AG04450 (cell line): Measurements from ENCODE around the gene ADAD1. TPM values are rescaled to one million over a fixed set of nuclear protein-coding genes. Genes with fewer than 3 reads are reported as not detected.
"Not testable (repeated sequence)": the region's sequence is repeated elsewhere in the genome, so short reads cannot be mapped to it uniquely, and the experiment has no call there.

Experiments used
- CTCF ChIA-PET: fragments of 300-600, 350-600 bp; formaldehyde crosslinking; extraction: SDS; loops from one replicate; lab custom pipeline; 2022; ENCODE audit warnings: antibody characterized with exemption, inconsistent platforms; lab: Charles Lee
- POLR2A ChIA-PET: fragments of 350-600 bp; formaldehyde crosslinking; extraction: SDS; loops from one replicate; lab custom pipeline; 2021; ENCODE audit warnings: antibody characterized with exemption, inconsistent platforms; lab: Yijun Ruan, JAX
- DNase-seq: peaks from one replicate; pipeline ENCODE4 v3.0.0-alpha.2; 2011; ENCODE audit warnings: low read depth, low spot score
- H3K27ac ChIP-seq: one replicate; pipeline ENCODE4 v1.5.1; 2012; ENCODE audit warnings: low read depth, low read length, control low read depth
- H3K27me3 ChIP-seq: one replicate; pipeline ENCODE4 v1.6.0; 2012; ENCODE audit warnings: low read length; ENCODE audit not compliant: control insufficient read depth, insufficient read depth
- H3K4me3 ChIP-seq: 2 replicates; pipeline ENCODE4 v1.5.1; 2011; ENCODE audit warnings: mild to moderate bottlenecking, low read depth, low read length, control low read depth
- H3K9me3 ChIP-seq: 2 replicates; pipeline ENCODE4 v1.5.1; 2012; ENCODE audit warnings: low read length; ENCODE audit not compliant: control insufficient read depth, insufficient read depth
- polyA plus RNA-seq: library from polyadenylated mRNA; depleted of rRNA; stranded (reverse); fragments of >200 nt; gene quantifications from 2 replicates; pipeline ENCODE4 v1.2.3, GENCODE V29; 2011
- TF ChIP-seq, protein P1 (sequence below): IDR thresholded peaks from 2 replicates; pipeline ENCODE4 v1.5.1; 2011; ENCODE audit warnings: low read depth, low read length, control low read depth, inconsistent platforms

ADAD1 gene
- polyA plus RNA-seq, 1 experiment, result not detected

DNA sequence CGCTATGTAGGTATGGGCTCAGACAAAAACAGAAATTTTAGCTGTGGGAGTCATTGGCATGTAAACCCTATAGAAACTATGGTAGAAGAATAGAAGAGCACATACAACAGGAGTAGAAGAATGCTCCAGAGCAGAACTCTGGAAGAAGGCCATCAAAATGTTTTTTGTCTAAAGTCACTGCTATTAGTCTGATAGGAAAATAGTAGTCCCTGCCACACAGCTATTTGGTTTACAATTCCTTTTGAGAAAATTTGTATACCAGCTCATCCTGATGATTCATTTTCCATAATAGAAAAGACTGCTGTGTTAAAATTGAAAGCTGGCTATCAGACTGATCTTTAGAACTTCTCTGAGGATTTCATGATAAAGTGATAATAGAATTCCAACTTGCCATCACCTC is 32.8 kb upstream of the ADAD1 start:
- DNase-seq, result no peak
- H3K27ac ChIP-seq, result no peak overlapping the region
- no peaks in the 10 kb centered on the region for H3K27me3 ChIP-seq
- ChIA-PET POLR2A (no interaction called here), CTCF (no interaction called here)
- no peak overlapping the region for H3K4me3 ChIP-seq
- H3K9me3 ChIP-seq, result no peaks in the 10 kb centered on the region
- TF ChIP-seq, protein P1, sequence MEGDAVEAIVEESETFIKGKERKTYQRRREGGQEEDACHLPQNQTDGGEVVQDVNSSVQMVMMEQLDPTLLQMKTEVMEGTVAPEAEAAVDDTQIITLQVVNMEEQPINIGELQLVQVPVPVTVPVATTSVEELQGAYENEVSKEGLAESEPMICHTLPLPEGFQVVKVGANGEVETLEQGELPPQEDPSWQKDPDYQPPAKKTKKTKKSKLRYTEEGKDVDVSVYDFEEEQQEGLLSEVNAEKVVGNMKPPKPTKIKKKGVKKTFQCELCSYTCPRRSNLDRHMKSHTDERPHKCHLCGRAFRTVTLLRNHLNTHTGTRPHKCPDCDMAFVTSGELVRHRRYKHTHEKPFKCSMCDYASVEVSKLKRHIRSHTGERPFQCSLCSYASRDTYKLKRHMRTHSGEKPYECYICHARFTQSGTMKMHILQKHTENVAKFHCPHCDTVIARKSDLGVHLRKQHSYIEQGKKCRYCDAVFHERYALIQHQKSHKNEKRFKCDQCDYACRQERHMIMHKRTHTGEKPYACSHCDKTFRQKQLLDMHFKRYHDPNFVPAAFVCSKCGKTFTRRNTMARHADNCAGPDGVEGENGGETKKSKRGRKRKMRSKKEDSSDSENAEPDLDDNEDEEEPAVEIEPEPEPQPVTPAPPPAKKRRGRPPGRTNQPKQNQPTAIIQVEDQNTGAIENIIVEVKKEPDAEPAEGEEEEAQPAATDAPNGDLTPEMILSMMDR, result no peak

DNA sequence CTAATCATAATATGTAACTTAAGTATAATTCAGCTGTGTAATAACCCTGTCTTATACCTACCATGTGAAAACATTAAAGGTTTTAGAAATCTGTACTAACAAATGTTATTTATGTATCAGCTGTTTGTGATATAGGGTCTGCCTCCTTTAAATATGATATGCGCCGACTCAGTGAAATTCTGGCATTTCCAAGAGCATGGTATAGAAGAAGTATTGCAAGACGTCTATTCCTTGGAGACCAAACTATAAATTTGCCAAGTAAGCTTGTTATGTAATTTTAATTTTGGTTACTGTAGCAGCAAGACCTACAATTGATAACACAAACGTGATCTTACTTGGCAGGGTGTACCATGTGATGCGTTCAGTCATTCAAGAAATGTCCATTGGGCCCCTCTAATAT is 32.3 kb upstream of the ADAD1 start:
- POLR2A ChIA-PET, result no interaction called here
- no peak overlapping the region for H3K4me3 ChIP-seq
- no peaks in the 10 kb centered on the region for H3K27me3 ChIP-seq
- H3K27ac ChIP-seq, result no peak overlapping the region
- no peaks in the 10 kb centered on the region for H3K9me3 ChIP-seq
- CTCF ChIA-PET, result no interaction called here
- TF ChIP-seq, protein P1, result no peak
- DNase-seq, result no peak

DNA sequence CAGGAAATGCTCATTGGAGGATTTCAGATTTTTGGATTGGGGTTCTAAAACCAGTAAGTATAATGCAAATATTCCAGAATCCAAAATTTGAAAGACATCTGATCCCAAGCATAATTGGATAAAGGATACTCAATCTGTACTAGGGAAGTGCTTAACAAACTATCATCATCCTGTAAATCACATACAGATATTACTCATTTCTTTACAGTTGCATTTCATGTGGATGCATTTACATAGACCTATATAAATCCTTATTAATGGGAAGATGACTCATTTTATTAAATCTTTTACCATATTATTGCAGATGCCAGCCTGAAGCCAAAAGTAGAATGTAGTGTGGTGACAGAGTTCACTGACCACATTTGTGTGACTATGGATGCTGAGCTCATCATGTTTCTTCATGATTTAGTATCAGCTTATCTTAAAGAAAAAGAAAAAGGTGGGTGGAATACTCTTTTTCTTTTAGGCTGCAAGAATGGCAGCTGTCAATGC is 22.4 kb upstream of the ADAD1 start:
- TF ChIP-seq, protein P1, result no peak
- Histone ChIP-seq H3K9me3 (no peaks in the 10 kb centered on the region), H3K27ac (no peak overlapping the region), H3K4me3 (no peak overlapping the region), H3K27me3 (no peaks in the 10 kb centered on the region)
- POLR2A ChIA-PET, result no interaction called here
- CTCF ChIA-PET, result no interaction called here
- DNase-seq, result no peak

DNA sequence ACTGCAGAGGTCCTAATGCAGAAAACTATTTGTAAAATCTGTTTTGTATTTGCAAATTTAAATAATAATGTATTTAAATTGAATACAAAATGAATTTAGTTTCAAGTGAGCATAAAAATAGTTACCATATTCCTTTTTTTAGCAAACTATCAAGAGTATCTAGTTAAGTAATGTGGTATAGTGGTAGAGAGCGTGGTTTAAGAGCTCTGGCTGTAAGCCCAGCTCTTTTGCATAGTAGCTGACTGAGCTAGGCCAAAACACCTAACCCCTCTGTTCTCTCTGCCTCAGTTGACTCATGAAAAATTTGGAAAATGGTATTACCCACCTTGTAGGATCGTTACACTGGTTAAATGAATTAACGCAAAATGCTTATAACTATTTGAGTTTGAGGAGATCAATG is 18.1 kb upstream of the ADAD1 start:
- ChIA-PET POLR2A (no interaction called here), CTCF (no interaction called here)
- peaks cover 11% of the 10 kb centered on the region for H3K9me3 ChIP-seq
- H3K27me3 ChIP-seq, result no peaks in the 10 kb centered on the region
- DNase-seq, result no peak
- TF ChIP-seq, protein P1, result no peak
- no peak overlapping the region for H3K4me3 ChIP-seq
- no peak overlapping the region for H3K27ac ChIP-seq

DNA sequence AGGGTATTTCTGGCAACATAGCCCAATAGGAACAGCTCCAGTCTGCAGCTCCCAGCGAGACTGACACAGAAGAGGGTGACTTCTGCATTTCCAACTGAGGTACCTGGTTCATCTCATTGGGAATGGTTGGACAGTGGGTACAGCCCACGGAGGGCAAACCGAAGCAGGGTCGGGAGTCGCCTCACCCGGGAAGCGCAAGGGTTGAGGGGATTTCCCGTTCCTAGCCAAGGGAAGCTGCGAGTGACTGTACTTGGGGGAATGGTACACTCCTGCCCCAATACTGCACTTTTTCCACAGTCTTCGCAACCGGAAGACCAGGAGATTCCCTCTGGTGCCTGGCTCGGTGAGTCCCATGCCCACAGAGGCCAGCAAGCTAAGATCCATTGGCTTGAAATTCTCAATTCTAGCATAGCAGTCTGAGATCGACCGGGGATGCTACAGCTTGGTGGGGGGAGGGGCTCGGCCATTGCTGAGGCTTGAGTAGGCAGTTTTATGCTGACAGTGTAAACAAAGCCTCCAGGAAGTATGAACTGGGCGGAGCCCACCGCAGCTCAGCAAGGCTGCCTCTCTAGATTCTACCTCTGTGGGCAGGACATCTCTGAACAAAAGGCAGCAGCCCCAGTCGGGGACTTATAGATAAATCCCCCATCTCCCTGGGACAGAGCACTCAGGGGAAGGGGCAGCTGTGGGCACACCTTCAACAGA is 14.0 kb upstream of the ADAD1 start:
- no peak for DNase-seq
- POLR2A ChIA-PET, result no interaction called here
- Histone ChIP-seq H3K27ac (no peak overlapping the region), H3K9me3 (peaks cover 11% of the 10 kb centered on the region), H3K27me3 (no peaks in the 10 kb centered on the region), H3K4me3 (no peak overlapping the region)
- CTCF ChIA-PET, result no interaction called here
- TF ChIP-seq, protein P1, result no peak

DNA sequence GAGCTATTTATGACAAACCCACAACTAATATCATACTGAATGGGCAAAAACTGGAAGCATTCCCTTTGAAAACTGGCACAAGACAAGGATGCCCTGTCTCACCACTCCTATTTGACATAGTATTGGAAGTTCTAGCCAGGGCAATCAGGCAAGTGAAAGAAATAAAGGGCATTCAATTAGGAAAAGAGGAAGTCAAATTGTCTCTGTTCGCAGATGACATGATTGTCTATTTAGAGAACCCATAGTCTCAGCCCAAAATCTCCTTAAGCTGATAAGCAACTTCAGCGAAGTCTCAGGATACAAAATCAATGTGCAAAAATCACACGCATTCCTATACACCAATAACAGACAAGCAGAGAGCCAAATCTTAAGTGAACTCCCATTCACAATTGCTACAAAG is 10.0 kb upstream of the ADAD1 start:
- H3K27ac ChIP-seq, DNase-seq, H3K27me3 ChIP-seq, CTCF ChIA-PET, POLR2A ChIA-PET, H3K4me3 ChIP-seq: not testable (repeated sequence)
- peaks cover 11% of the 10 kb centered on the region for H3K9me3 ChIP-seq
